Motor neuron (in vitro differentiated cells): Measurements from ENCODE around the gene ZCCHC7. TPM values are rescaled to one million over a fixed set of nuclear protein-coding genes. Genes with fewer than 3 reads are reported as not detected.
"Not testable (repeated sequence)": the region's sequence is repeated elsewhere in the genome, so short reads cannot be mapped to it uniquely, and the experiment has no call there.

Experiments used
- ATAC-seq, 8 experiments: fragments of 200-7000 bp; cut with Tn5 transposase; replicated peaks in 6 of 8; 2 replicates each; pipeline ENCODE4 v1.8.0; 2021; ENCODE audit warnings: mild to moderate bottlenecking in 8 of 8, moderate library complexity in 8 of 8
- H3K27ac ChIP-seq, 2 donors: fragments of 250-450 bp; sonication (Bioruptor Pico); 2 replicates each; pipeline ENCODE4 v1.9.0; 2021; ENCODE audit warnings: antibody characterized with exemption in 2 of 2, mild to moderate bottlenecking in 2 of 2, moderate library complexity in 1 of 2
- H3K4me1 ChIP-seq, 2 donors: fragments of 250-450 bp; sonication (Bioruptor Pico); replicated peaks in 1 of 2; 2 replicates each; pipeline ENCODE4 v1.6.1; 2021; ENCODE audit warnings: antibody characterized with exemption in 2 of 2, mild to moderate bottlenecking in 2 of 2, moderate library complexity in 1 of 2
- H3K4me3 ChIP-seq, 5 donors: fragments of 250-450 bp; sonication (Bioruptor Pico); 2 replicates each; pipeline ENCODE4 v1.9.0; 2021; ENCODE audit warnings: antibody characterized with exemption in 5 of 5, mild to moderate bottlenecking in 5 of 5, moderate library complexity in 4 of 5
- WGBS, 10 experiments: fragments of 450-650 bp; shearing (Covaris generic); methylation state at CpG; one replicate each; pipeline ENCODE4 v1.0.0; 2022; 5-methylcytosine and 5-hydroxymethylcytosine counted together
- in situ Hi-C, 9 experiments: fragments of 400-800 bp; cut with MboI; loops; one replicate each; pipeline ENCODE4 v1.15.0; 2021; ENCODE audit warnings: low sequenced_read_pairs in 9 of 9, low pct_unique_long_range_greater_than_20kb in 2 of 9; ENCODE audit not compliant: unreplicated experiment in 9 of 9
- total RNA-seq, 8 experiments: library from RNA; unstranded; fragments of 300-600 nt; gene quantifications; 2 replicates each; pipeline versions ENCODE4 v1.2.3 to v1.2.4, GENCODE V29; 2022

ZCCHC7 gene
- total RNA-seq, 8 experiments from 2014 or later, result 17.2 to 48.3 (median 25.3) TPM

GRCh38 chr9:37302277-37302676, 181.9 kb downstream of the ZCCHC7 start:
- WGBS, 10 experiments, result 54 to 100% (median 77%) methylated on average over 1 to 3 of the region's 3 CpGs; no CpG with 5 or more reads in 2 of the 10 experiments
- ATAC-seq, result no peak

GRCh38 chr9:37303272-37303671, 182.9 kb downstream of the ZCCHC7 start:
- not testable (repeated sequence) for ATAC-seq

More at GRCh38 chr9:37302277-37302676, 181.9 kb downstream of the ZCCHC7 start:
- Histone ChIP-seq H3K27ac (no peak overlapping the region), H3K4me3 (no peak overlapping the region), H3K4me1 (peaks cover 0 to 11% of the 10 kb centered on the region in 2 donors)
- in situ Hi-C loops, result loop anchor here in 2 of 9 experiments (25.0 kb wide), 1 partner anchor 90 kb away; no protein-coding TSS in a partner anchor

DNA sequence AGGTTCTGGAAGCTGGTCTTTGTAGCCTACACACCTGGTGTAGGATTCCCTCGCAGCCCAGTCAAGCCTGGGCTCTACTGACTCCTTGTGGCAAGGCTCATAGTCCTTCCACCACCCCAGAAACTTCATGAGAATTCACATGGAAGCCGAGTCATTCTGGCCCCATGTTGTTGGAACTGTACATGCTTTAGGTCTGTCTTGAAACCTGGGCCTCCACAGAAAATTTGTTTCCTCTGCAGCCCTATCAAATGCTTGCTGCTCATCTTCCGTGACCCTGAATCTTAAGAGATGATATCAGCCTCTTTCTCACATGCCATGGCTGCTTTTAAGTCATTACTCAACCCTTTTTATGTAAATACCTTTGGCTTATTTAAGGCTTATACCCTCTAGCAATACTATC, 188.8 kb downstream of the ZCCHC7 start:
- peak in 1 of 8 experiments; percentile 30 for ATAC-seq
- Histone ChIP-seq H3K27ac (no peak overlapping the region), H3K4me3 (no peak overlapping the region), H3K4me1 (no peaks in the 10 kb centered on the region)
- 73 to 100% (median 94%) methylated on average over 1 to 3 of the region's 3 CpGs; no CpG with 5 or more reads in 3 of the 10 experiments for WGBS, 10 experiments
- in situ Hi-C loops, result loop anchor here in 2 of 9 experiments (25.0 kb wide), 1 partner anchor 97 kb away; no protein-coding TSS in a partner anchor

More at GRCh38 chr9:37303272-37303671, 182.9 kb downstream of the ZCCHC7 start:
- WGBS, 10 experiments, result 88 to 100% (median 98%) methylated on average over 1 to 10 of the region's 11 CpGs
- peaks cover 0 to 11% of the 10 kb centered on the region in 2 donors for H3K4me1 ChIP-seq
- H3K27ac ChIP-seq, H3K4me3 ChIP-seq: not testable (repeated sequence)
- in situ Hi-C loops, result loop anchor here in 2 of 9 experiments (25.0 kb wide), 1 partner anchor 91 kb away; no protein-coding TSS in a partner anchor

DNA sequence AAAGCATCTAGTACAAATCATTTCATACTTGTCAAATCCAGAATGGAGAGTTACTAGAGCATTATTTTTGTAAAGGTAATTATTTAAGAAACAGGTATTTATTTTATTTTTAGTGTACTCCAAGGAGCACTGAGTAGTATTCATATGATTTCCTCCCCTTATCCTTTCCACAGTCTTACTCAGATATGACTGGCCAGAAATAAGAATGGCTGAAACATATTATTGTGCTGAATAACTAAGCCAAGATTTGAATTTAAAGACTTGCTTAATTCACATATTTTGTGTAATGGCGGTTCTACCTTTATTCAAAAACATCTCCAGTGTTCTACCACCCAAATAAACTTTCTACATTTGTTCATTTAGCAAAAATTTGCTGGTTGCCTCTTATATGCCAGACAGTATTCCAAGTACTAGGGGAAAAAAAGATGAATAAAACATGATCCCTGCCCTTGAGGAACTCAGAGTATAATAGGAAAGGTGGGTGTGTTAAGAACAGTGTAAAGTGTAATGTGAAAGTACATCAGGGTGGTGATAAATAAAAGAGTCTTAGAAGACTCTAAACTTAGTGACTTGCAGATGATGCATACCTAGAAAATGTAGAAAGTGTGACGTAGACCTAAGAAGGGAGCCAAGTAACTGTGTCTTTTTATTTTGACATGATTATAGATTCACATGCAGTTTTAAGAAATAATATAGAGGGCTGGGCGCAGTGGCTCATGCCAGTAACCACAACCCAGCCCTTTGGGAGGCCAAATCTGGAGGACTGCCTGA, 191.7 kb downstream of the ZCCHC7 start:
- Histone ChIP-seq H3K27ac (no peak overlapping the region), H3K4me3 (no peak overlapping the region), H3K4me1 (no peaks in the 10 kb centered on the region)
- ATAC-seq, result peak in 2 of 8 experiments; percentile 83 to 98
- in situ Hi-C loops, result loop anchor here in 2 of 9 experiments (25.0 kb wide), 1 partner anchor 100 kb away; no protein-coding TSS in a partner anchor
- WGBS, 10 experiments, result 31 to 100% (median 93%) methylated on average over 1 to 3 of the region's 3 CpGs

DNA sequence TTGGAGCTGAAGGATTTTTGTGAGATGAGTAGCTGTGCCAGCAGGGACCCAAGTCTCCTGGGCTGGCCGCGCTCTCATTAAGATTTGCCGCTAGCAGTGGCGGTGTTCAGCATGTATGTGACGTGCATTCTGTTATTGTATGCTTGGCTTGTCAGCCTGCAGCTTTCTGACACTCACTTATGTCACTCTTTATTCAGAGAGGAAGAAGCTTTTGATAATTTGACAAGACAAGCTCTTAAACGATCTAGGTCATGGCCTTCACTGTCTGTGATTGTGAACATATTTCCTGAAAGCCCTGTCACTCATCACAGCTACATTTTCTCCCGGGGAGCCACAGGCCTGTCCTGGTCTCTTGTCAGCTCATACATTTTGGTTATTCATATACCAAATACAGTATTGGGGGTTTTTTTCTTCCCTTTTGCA, 203.9 kb downstream of the ZCCHC7 start:
- 0 to 90% (median 60%) methylated on average over 1 to 7 of the region's 7 CpGs; no CpG with 5 or more reads in 1 of the 10 experiments for WGBS, 10 experiments
- H3K4me1 ChIP-seq, result peaks cover 19% of the 10 kb centered on the region in 2 donors
- in situ Hi-C loops, result loop anchor here in 2 of 9 experiments (25.0 kb wide), 1 partner anchor 112 kb away; no protein-coding TSS in a partner anchor
- peak in 5 of 8 experiments; percentile 88 to 92 (median 91) for ATAC-seq
- H3K4me3 ChIP-seq, result no peak overlapping the region
- H3K27ac ChIP-seq, result peak overlapping the region in 1 of 2 donors; percentile 45

DNA sequence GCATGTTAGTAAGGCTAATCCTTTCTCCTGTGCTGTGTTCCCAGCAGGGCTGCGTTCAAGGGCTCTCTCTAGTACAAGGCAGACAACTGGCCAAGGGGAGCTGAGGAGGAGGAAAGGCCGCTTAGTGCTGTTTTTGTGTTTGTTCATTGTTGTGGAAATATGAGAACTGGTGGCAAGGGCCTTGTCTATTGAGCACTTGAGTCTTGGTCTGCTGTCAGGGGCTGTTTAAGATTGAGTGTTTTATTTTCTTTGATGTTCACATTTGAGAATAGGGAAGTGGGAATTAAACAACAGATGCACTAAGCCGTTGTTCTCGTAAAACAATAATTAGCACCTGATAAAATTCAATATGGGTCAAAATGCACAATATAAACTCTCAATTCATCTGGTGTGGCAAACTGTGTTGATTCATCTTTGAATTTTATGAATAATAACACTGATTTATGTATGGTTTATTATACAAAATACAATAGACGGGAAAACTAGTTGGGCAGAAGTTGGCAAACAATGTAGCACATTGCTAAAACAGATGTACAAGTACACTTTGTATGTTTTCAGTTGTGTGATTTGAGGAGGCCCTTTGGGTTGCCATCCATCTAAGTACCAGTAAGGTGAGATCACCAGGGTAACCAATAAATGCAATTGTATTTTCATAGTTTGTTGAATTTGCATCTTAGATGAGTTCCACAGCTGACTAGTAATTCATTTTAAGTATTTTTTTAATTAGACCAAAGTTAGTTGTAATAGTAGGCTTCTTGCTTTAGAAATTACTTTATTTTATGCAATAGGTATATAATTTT, 204.5 kb downstream of the ZCCHC7 start:
- H3K27ac ChIP-seq, result peak overlapping the region in 1 of 2 donors; percentile 45
- 4 to 80% (median 42%) methylated on average over 1 to 5 of the region's 5 CpGs for WGBS, 10 experiments
- in situ Hi-C loops, result loop anchor here in 2 of 9 experiments (25.0 kb wide), 1 partner anchor 113 kb away; no protein-coding TSS in a partner anchor
- H3K4me1 ChIP-seq, result peaks cover 19% of the 10 kb centered on the region in 2 donors
- peak in 5 of 8 experiments; percentile 87 to 95 (median 93) for ATAC-seq
- H3K4me3 ChIP-seq, result no peak overlapping the region

- no peak for ATAC-seq
- Histone ChIP-seq H3K4me3 (no peak overlapping the region), H3K4me1 (peaks cover 19% of the 10 kb centered on the region in 2 donors), H3K27ac (no peak overlapping the region)
- in situ Hi-C loops, result no loop called here
- WGBS, 10 experiments, result 29 to 100% (median 92%) methylated on average over 2 of the region's 2 CpGs; no CpG with 5 or more reads in 3 of the 10 experiments
Observed at GRCh38 chr9:37325778-37326177, 205.4 kb downstream of the ZCCHC7 start.

- no peak overlapping the region for H3K4me3 ChIP-seq
- no peak for ATAC-seq
- H3K4me1 ChIP-seq, result peaks cover 19% of the 10 kb centered on the region in 2 donors
- H3K27ac ChIP-seq, result no peak overlapping the region
- WGBS, 10 experiments, result 67 to 100% (median 99%) methylated on average over 1 to 4 of the region's 4 CpGs
- in situ Hi-C loops, result no loop called here
Observed at GRCh38 chr9:37327553-37327952, 207.2 kb downstream of the ZCCHC7 start.

- ATAC-seq, result no peak
- Histone ChIP-seq H3K4me3 (no peak overlapping the region), H3K27ac (no peak overlapping the region), H3K4me1 (peaks cover 16 to 17% of the 10 kb centered on the region in 2 donors)
- in situ Hi-C loops, result no loop called here
Observed at GRCh38 chr9:37328556-37329227, 208.3 kb downstream of the ZCCHC7 start.

- Histone ChIP-seq H3K4me3 (no peak overlapping the region), H3K27ac (no peak overlapping the region), H3K4me1 (peaks cover 7 to 9% of the 10 kb centered on the region in 2 donors)
- in situ Hi-C loops, result no loop called here
- ATAC-seq, result peak in 3 of 8 experiments; percentile 73 to 83 (median 75)
- WGBS, 10 experiments, result 20 to 100% (median 83%) methylated on average over 1 to 2 of the region's 2 CpGs; no CpG with 5 or more reads in 1 of the 10 experiments
Observed at GRCh38 chr9:37329576-37329975, 209.2 kb downstream of the ZCCHC7 start.

DNA sequence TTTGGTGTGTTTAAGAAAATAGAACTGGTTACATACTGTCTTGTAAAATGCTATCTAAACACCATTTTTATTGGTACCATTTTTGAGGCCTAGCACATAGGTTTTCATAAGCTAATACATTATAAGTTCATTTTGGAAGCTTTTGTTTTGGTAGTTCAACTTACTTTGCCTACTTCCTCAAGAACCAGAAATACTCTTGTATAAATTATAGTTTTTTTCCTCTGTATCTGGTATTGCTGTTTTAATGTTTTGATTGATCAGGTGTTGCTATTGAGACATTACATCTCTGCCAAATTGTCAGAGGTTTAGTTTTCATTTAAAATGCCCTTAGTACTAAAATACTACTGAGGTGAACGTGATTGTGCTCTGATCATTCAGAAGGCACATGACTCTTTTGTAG, 211.5 kb downstream of the ZCCHC7 start:
- Histone ChIP-seq H3K4me3 (no peak overlapping the region), H3K4me1 (peaks cover 9% of the 10 kb centered on the region in 2 donors), H3K27ac (no peak overlapping the region)
- in situ Hi-C loops, result no loop called here
- no peak for ATAC-seq
- WGBS, 10 experiments, result 50 to 100% (median 87%) methylated on average over 1 of the region's 1 CpG; no CpG with 5 or more reads in 2 of the 10 experiments

GRCh38 chr9:37332578-37332977, 212.2 kb downstream of the ZCCHC7 start:
- ATAC-seq, result no peak
- peaks cover 16 to 17% of the 10 kb centered on the region in 2 donors for H3K4me1 ChIP-seq
- no peak overlapping the region for H3K27ac ChIP-seq
- in situ Hi-C loops, result no loop called here
- no peak overlapping the region for H3K4me3 ChIP-seq
